HG03025 (cell line): ENCODE results near the gene ZSWIM7.

Source experiments
- ATAC-seq: cut with Tn5 transposase; IDR thresholded peaks from one replicate; pipeline ENCODE4 v1.9.1; 2021; ENCODE audit warnings: mild to moderate bottlenecking, moderate library complexity; ENCODE audit not compliant: unreplicated experiment, low FRiP score

The ZSWIM7 gene

GRCh38 chr17:15999141-15999973 is at the start of gene ZSWIM7, which contains the start of gene TTC19:
ZSWIM7 (minus strand) TSS chr17:15999704; CDS start chr17:15999594, 110 bp downstream.
TTC19 (plus strand) TSS chr17:15999824; CDS start chr17:15999849, 25 bp downstream.
- ATAC-seq: peak; percentile 92

DNA sequence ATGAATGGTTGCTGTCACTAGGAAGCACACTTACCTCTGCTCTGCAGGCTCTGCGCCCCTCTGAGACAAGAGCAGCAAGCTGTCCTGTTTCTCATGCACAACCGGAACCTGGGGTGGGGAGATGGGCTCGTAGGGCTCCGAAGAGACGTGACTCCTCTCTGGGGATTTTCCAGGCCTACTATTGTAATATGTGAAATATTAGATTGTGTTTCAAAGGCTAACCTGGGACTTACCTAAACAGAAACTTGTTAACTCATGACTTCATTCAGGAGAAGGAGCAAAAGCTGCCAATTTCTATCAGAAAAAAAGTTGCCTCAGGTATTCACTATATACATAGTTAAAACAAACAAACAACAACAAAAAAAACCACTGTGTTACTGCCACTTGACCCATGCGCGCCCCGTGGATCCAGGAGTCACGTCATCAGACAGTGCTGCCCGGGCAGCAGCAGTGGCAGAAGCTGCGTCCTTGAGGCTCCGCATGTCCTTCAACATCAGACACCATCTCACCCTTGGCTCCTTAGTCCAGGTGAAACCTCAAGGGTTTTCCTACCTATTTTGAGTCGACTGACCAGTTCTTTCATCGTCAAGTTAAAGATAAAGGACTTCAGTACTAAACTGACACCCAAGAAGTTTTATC is 49.4 kb upstream of the ZSWIM7 start:
- ATAC-seq: no peak

DNA sequence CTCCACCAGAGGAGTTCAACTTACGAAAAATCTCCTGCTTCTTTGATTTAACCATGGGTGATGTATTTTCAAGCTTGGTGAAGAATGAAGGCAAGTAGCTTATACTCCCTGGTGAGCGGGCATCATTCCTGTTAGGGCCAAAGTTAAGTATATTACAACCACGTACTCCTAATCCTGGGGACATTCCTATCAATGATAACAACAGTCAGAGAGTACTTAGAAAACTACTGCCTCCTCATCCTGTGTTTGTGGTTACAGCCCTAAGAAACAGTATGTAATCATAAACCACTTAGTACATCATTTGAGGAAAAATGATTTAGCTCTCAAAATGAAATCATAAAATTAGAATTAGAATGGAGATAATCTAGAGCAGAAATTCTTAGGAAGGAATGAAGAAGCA is 47.5 kb upstream of the ZSWIM7 start:
- ATAC-seq: no peak

GRCh38 chr17:16044487-16044886 is 45.0 kb upstream of the ZSWIM7 start:
- ATAC-seq: no peak

DNA sequence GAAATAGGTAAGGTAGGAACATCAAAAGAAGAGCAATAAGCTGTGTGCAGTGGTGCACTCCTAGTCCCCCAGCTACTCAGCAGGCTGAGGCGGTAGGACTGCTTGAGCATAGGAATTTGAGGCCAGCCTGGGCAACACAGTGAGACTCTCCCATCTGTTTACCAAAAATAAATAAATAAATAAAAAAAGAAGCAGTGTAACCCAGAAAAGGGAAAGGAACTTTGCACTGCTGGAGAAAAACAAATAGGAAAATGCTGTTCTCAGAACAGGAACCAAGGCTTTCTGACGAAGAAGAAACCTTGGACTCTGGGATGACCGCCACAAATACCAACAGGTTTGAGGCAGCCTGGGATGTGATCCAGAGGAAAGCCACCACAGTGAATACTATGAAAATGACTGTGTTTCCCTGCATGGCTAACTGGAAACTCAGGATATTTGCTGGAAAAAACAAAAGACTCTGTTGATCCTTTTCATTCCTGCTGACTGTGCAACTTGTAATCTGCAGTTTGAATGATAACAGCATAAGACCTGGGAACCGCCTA is 41.3 kb upstream of the ZSWIM7 start:
- no peak for ATAC-seq

DNA sequence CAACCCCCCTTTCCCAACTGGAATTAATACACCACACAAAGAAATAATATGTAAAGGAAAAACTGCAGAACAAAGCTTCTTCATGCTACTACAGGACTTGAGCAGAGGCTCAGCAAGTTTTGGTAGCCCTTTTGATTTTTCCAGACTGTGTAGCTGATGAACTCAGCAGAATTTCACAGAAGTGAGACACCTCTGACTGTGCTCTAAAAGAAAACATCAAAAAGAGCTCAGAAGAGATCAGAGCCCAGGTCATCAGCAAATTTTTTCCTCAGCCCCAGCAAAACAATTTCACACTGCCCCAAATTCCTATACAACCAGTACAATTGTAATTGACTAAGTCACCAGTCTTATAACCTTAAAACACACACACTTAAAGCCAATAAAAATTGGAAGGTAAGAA is 38.1 kb upstream of the ZSWIM7 start:
- ATAC-seq: no peak

DNA sequence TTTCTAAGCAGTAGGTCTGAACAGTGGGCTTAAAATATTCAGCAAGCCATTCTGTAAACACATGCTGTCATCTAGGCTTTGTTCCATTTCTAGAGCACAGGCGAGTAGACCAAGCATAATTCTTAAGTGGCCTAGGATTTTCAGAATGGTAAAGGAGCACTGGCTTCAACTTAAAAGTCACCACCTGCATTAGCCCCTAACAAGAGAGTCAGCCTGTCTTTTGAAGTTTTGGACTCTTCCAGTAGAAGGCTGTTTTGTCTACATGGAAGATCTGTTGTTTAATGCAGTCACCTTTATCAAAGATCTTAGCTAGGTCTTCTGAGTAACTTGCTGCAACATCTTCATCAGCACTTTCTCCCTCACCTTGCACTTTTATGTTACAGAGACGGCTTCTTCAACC is 36.8 kb upstream of the ZSWIM7 start:
- no peak for ATAC-seq

DNA sequence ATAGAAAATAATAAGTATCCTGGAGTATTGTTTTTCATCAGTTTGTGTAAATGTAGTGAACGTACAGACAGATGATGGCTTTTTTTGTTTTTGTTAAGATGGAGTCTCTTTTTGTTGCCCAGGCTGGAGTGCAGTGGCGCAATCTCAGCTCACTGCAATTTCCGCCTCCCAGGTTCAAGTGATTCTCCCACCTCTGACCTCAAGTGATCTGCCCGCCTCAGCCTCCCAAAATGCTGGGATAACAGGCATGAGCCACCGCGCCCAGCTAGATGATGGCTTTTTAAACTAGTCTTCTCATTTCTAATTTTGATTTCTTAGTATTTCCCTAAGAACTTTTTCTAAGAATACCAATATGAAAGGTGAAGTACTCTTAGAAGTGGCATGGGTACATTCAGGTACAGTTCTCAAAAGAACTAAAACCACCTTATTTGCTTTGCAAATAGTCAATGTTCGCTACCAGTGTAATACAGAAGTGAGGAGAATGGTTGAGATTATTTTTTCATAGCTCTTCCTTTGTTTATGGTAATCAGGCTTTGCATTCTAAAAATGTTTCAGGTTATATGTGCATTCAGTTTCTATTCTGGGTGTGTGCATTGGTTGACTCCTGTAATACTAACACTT is 34.3 kb upstream of the ZSWIM7 start:
- no peak for ATAC-seq

GRCh38 chr17:16027708-16028584 is 28.4 kb upstream of the ZSWIM7 start:
- ATAC-seq: peak; percentile 57

DNA sequence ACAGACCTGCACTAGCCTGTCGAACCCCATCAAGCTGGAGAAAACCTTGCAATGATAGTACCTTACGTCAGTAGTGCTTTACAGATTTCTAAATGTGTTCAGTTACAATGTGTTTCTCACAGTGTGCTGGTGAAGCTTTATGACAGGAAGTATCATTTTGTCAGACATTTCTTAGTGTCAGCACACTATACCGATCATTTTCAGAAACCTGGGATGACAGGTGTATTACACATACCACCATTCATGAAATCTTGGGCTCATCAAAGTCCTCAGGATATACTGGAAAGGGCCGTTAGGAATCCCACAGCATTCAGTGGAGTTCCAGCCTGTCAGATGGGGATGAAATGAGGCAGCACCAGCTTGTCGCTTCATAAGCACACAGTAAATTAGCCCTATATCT is 27.4 kb upstream of the ZSWIM7 start:
- no peak for ATAC-seq

GRCh38 chr17:16025202-16025601 is 25.7 kb upstream of the ZSWIM7 start:
- ATAC-seq: no peak

GRCh38 chr17:16023881-16024280 is 24.4 kb upstream of the ZSWIM7 start:
- ATAC-seq: no peak

- ATAC-seq: no peak
Observed at GRCh38 chr17:16019347-16019746, 19.8 kb upstream of the ZSWIM7 start.

DNA sequence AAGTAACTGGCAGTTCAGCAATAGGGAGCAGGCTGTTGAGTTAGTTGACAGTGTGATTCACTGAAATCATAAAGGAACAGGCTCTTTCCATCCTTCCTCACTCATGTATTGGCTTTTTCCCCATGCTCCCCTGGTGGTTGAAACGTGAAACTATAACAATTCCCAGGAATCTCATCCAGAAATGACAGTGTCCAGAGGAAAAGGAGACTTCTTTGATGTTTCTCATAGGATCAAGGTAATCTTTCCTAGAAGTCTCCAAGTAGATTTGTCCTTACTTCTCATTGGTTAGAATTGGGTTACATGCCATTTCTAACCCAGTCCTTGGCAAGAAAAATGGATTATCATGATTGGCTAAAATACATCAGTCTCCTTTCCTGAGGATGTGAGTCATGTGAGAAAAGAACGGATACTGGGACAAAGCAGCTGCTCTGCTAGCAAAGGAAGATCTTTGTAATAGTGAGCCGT is 14.5 kb upstream of the ZSWIM7 start:
- ATAC-seq: no peak

GRCh38 chr17:16007439-16007838 is 7.9 kb upstream of the ZSWIM7 start:
- no peak for ATAC-seq

GRCh38 chr17:16005636-16006035 is 6.1 kb upstream of the ZSWIM7 start:
- no peak for ATAC-seq

- no peak for ATAC-seq
Observed at GRCh38 chr17:16003841-16004240, 4.3 kb upstream of the ZSWIM7 start.

- ATAC-seq: no peak
Observed at GRCh38 chr17:16002708-16003260, 3.3 kb upstream of the ZSWIM7 start.

DNA sequence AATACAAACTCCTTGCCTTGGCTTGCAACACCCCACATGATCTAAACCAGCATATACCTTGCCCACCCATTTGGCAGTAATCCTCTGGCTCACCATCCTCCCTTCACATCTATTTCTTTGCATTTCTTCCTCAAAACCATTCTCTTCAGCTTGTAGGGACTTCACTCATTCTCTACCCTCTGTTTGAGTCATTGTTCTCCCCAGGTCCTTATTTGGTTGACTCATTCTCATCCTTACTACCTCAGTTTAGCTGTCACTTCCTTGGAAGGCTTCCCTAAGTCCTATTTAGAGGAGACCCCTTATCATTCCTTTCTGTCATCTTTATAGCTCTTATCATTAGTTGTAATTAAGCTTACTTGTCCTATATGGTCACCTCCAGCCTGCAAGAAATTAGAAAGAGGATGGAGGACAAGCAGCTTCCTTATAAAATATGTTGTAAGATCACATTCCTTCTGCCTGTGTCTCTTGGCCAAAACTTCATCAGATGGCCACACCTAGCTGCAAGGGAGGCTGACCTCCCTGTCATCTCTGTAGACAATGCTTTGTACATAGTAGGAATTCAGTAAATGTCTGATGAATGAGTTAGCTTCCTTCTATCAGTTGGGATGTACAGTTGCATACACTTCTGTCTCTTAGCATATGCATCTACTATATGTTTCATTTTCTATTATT is 1.9 kb upstream of the ZSWIM7 start:
- no peak for ATAC-seq
